ENCODE results near the gene CLASP1.

DNA sequence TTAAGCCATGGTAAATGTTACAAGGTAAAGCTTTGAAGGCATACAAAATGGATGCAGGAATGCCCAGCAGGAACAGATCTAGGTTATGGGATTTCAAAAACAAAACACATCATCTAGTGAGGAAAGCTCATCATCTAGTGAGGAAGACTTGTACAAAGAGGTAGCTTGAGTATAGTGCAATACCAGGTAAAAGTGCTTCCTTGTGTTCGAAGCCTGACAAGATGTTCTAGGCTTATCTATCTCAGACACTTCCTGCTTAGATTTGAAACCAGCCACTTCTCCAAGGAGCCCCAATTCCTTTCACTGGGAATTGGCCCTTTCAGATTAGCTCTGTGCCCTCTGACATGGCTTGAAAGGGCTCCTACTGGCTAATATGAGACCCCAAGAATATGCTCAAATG, 73.0 kb downstream of the CLASP1 start:
- TF ChIP-seq, protein P1, sequence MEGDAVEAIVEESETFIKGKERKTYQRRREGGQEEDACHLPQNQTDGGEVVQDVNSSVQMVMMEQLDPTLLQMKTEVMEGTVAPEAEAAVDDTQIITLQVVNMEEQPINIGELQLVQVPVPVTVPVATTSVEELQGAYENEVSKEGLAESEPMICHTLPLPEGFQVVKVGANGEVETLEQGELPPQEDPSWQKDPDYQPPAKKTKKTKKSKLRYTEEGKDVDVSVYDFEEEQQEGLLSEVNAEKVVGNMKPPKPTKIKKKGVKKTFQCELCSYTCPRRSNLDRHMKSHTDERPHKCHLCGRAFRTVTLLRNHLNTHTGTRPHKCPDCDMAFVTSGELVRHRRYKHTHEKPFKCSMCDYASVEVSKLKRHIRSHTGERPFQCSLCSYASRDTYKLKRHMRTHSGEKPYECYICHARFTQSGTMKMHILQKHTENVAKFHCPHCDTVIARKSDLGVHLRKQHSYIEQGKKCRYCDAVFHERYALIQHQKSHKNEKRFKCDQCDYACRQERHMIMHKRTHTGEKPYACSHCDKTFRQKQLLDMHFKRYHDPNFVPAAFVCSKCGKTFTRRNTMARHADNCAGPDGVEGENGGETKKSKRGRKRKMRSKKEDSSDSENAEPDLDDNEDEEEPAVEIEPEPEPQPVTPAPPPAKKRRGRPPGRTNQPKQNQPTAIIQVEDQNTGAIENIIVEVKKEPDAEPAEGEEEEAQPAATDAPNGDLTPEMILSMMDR (IDR thresholded peaks at IDR 0.05; ENCODE audit: control extremely low read depth in 1 of 3, insufficient read depth in 1 of 3, low read depth in 1 of 3, low read length in 3 of 3), result no peak
- TF ChIP-seq, protein P2, sequence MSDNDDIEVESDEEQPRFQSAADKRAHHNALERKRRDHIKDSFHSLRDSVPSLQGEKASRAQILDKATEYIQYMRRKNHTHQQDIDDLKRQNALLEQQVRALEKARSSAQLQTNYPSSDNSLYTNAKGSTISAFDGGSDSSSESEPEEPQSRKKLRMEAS (IDR thresholded peaks at IDR 0.05), result no peak

Data from H1 (cell line).